Mesodermal cell (in vitro differentiated cells): ENCODE results near the gene ANKRD55.
"Not testable (repeated sequence)": the region's sequence is repeated elsewhere in the genome, so short reads cannot be mapped to it uniquely, and the experiment has no call there.

ENCODE experiments used
- H3K27ac ChIP-seq: 2 replicates; pipeline ENCODE4 v1.7.0; 2013; ENCODE audit warnings: mild to moderate bottlenecking, low read depth, low read length, moderate library complexity; ENCODE audit not compliant: severe bottlenecking
- H3K36me3 ChIP-seq: 2 replicates; pipeline ENCODE4 v1.7.1; 2013; ENCODE audit warnings: mild to moderate bottlenecking, low read length, moderate library complexity; ENCODE audit not compliant: control insufficient read depth, insufficient read depth
- H3K4me1 ChIP-seq: one replicate; pipeline ENCODE4 v1.7.1; 2013; ENCODE audit warnings: mild to moderate bottlenecking, low read length; ENCODE audit not compliant: insufficient read depth, control insufficient read depth, poor library complexity, severe bottlenecking
- H3K4me3 ChIP-seq: 2 replicates; pipeline ENCODE4 v1.7.0; 2013; ENCODE audit warnings: low read length, control low read depth, mild to moderate bottlenecking; ENCODE audit not compliant: insufficient read depth, poor library complexity, severe bottlenecking; ENCODE audit errors: extremely low read depth
- H3K9me3 ChIP-seq: 2 replicates; pipeline ENCODE4 v1.7.1; 2013; ENCODE audit warnings: mild to moderate bottlenecking, low read length, moderate library complexity; ENCODE audit not compliant: control insufficient read depth
- WGBS, 2 experiments: methylation state at CpG; one replicate each; pipeline ENCODE4 v1.1.5; 2013; ENCODE audit warnings: missing lambda C conversion rate in 2 of 2; ENCODE audit not compliant: insufficient coverage in 2 of 2; 5-methylcytosine and 5-hydroxymethylcytosine counted together

The ANKRD55 gene

DNA sequence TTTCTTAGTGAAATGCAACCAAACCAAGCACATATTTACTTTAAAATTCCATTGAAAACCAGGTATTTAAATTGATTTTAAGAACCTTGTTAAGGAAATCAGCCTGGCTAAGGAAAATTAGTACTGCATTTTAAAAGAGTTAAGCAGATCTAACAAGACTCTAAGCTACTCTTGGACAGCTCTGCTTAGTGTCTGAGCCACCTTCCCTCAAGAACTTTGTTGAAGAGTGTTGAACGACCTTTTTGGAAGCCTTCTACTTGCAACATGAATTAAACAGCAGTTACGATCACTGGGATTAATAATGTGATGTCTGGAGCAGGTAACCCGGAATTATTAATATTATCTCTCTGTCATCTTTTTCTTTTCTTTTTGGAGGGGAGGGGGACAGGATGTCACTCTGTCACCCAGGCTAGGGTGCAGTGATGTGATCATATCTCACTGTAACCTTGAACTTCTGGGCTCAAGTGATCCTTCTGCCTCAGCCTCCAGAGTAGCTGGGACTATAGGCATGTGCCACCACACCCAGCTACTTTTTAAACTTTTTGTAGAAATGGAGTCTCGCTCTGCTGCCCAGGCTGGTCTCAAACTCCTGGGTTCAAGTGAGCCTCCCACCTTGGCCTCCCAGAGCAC lies 74.7 kb downstream of the ANKRD55 start:
- Histone ChIP-seq H3K27ac (peak overlapping the region; percentile 87), H3K4me1 (peaks cover 47% of the 10 kb centered on the region), H3K4me3 (no peak overlapping the region), H3K36me3 (no peaks in the 10 kb centered on the region), H3K9me3 (no peaks in the 10 kb centered on the region)
- 86% methylated on average over 1 of the region's 4 CpGs; no CpG with 5 or more reads in 1 of the 2 experiments for WGBS, 2 experiments

DNA sequence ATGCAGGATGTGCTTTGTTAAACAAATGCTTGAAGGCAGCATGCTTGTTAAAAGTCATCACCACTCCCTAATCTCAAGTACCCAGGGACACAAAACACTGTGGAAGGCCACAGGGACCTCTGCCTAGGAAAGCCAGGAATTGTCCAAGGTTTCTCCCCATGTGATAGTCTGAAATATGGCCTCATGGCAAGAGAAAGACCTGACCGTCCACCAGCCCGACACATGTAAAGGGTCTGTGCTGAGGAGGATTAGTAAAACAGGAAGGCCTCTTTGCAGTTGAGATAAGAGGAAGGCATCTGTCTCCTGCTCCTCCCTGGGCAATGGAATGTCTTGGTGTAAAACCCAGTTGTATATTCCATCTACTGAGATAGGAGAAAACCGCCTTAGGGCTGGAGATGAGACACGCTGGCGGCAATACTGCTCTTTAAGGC lies 75.9 kb downstream of the ANKRD55 start:
- 18 to 42% methylated on average over 3 of the region's 5 CpGs for WGBS, 2 experiments
- Histone ChIP-seq H3K4me1 (peaks cover 51% of the 10 kb centered on the region), H3K27ac (peak overlapping the region; percentile 87)
- not testable (repeated sequence) for H3K36me3 ChIP-seq, H3K9me3 ChIP-seq, H3K4me3 ChIP-seq

GRCh38 chr5:56156585-56157190 lies 76.4 kb downstream of the ANKRD55 start:
- not testable (repeated sequence) for H3K9me3 ChIP-seq, H3K4me3 ChIP-seq, H3K36me3 ChIP-seq
- WGBS, 2 experiments, result 64 to 70% methylated on average over 2 to 4 of the region's 6 CpGs
- Histone ChIP-seq H3K4me1 (peaks cover 51% of the 10 kb centered on the region), H3K27ac (peak overlapping the region; percentile 87)

- no peak overlapping the region for H3K4me3 ChIP-seq
- peaks cover 45% of the 10 kb centered on the region for H3K4me1 ChIP-seq
- H3K9me3 ChIP-seq, result no peaks in the 10 kb centered on the region
- peak overlapping the region; percentile 87 for H3K27ac ChIP-seq
- H3K36me3 ChIP-seq, result no peaks in the 10 kb centered on the region
- 90 to 92% methylated on average over 2 of the region's 4 CpGs for WGBS, 2 experiments
These were observed 77.0 kb downstream of the ANKRD55 start for GRCh38 chr5:56155992-56156584.

DNA sequence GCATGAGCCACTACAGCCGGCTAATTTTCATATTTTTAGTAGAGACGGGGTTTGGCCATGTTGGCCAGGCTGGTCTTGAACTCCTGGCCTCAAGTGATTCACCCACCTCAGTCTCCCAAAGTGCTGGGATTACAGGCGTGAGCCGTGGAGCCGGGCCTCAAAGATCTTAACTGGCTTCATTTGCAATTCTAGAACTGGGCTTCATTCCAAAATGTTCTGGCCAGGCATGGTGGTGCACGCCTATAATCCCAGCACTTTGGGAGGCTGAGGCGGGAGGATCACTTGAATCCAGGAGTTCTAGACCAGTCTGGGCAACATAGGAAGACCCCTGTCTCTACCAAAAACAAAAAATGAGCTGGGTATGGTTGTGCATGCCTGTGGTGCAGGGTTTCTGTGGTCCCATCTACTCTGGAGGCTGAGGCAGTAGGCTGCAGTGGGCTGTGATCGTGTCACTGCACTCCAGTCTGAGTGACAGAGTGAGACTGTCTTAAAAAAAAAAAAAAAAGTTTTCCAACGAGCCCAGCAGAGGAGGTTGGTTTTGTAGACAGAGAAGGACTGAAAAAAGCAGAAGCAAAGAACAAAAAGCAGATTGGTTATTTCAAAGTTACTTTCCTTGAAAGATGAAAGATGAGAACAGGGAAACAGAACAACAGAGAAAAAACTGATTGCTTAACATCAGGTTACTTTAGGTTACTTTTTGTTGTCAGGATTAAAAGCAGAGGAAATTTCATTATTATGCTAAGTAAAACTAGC lies 78.2 kb downstream of the ANKRD55 start:
- Histone ChIP-seq H3K4me3 (no peak overlapping the region), H3K4me1 (peaks cover 38% of the 10 kb centered on the region), H3K27ac (peak overlapping the region; percentile 53), H3K9me3 (no peaks in the 10 kb centered on the region), H3K36me3 (no peaks in the 10 kb centered on the region)
- 77 to 89% methylated on average over 7 of the region's 9 CpGs for WGBS, 2 experiments

DNA sequence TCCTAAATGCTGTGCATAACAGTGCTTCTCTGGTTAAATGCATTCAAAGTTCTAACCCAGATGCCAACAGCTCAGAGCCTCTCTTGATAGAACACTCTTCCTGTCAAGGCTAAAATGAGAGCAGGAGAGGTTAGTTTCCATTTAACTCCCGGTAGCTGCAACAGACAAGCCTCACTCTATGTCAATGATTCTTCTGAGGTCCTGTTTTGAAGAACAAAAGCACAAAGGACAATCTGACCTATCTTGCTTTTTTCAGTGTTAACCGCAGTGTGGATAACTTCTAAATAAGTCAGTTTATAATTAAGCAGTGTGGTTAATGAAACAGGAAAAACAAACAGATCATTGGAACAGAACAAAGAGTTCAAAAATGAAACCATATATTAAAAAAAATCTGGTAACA lies 80.7 kb downstream of the ANKRD55 start:
- H3K36me3 ChIP-seq, result no peaks in the 10 kb centered on the region
- peaks cover 26% of the 10 kb centered on the region for H3K4me1 ChIP-seq
- H3K9me3 ChIP-seq, result no peaks in the 10 kb centered on the region
- peak overlapping the region; percentile 25 for H3K27ac ChIP-seq
- WGBS, 2 experiments, result 88% methylated on average over 1 of the region's 2 CpGs; no CpG with 5 or more reads in 1 of the 2 experiments
- H3K4me3 ChIP-seq, result no peak overlapping the region

- 93 to 100% methylated on average over 4 of the region's 9 CpGs for WGBS, 2 experiments
- H3K4me1 ChIP-seq, result peaks cover 17% of the 10 kb centered on the region
- H3K9me3 ChIP-seq, H3K27ac ChIP-seq, H3K4me3 ChIP-seq, H3K36me3 ChIP-seq: not testable (repeated sequence)
These were observed 82.4 kb downstream of the ANKRD55 start for GRCh38 chr5:56150756-56151155.

- Histone ChIP-seq H3K27ac (no peak overlapping the region), H3K4me1 (peaks cover 11% of the 10 kb centered on the region), H3K9me3 (no peaks in the 10 kb centered on the region), H3K36me3 (no peaks in the 10 kb centered on the region), H3K4me3 (no peak overlapping the region)
- 80 to 88% methylated on average over 1 to 3 of the region's 4 CpGs for whole genome bisulfite sequencing, 2 experiments
These were observed 84.6 kb downstream of the ANKRD55 start for GRCh38 chr5:56148453-56148971.

GRCh38 chr5:56147659-56148230 lies 85.4 kb downstream of the ANKRD55 start:
- Histone ChIP-seq H3K4me3 (no peak overlapping the region), H3K4me1 (peaks cover 11% of the 10 kb centered on the region), H3K9me3 (no peaks in the 10 kb centered on the region), H3K36me3 (no peaks in the 10 kb centered on the region), H3K27ac (no peak overlapping the region)
- 86 to 92% methylated on average over 1 to 2 of the region's 4 CpGs for WGBS, 2 experiments

- Histone ChIP-seq H3K9me3 (no peaks in the 10 kb centered on the region), H3K4me1 (peaks cover 6% of the 10 kb centered on the region), H3K36me3 (no peaks in the 10 kb centered on the region), H3K4me3 (no peak overlapping the region), H3K27ac (no peak overlapping the region)
These were observed 86.0 kb downstream of the ANKRD55 start for GRCh38 chr5:56147106-56147505.
